Measurements from ENCODE around the gene H1-8. TPM values are rescaled to one million over a fixed set of nuclear protein-coding genes. Genes with fewer than 3 reads are reported as not detected.

The H1-8 gene
- total and polyA plus RNA-seq, 9 of the 15 experiments (the other 6 are each of a cell fraction or from before 2014, with no cell fraction given) = not detected

DNA sequence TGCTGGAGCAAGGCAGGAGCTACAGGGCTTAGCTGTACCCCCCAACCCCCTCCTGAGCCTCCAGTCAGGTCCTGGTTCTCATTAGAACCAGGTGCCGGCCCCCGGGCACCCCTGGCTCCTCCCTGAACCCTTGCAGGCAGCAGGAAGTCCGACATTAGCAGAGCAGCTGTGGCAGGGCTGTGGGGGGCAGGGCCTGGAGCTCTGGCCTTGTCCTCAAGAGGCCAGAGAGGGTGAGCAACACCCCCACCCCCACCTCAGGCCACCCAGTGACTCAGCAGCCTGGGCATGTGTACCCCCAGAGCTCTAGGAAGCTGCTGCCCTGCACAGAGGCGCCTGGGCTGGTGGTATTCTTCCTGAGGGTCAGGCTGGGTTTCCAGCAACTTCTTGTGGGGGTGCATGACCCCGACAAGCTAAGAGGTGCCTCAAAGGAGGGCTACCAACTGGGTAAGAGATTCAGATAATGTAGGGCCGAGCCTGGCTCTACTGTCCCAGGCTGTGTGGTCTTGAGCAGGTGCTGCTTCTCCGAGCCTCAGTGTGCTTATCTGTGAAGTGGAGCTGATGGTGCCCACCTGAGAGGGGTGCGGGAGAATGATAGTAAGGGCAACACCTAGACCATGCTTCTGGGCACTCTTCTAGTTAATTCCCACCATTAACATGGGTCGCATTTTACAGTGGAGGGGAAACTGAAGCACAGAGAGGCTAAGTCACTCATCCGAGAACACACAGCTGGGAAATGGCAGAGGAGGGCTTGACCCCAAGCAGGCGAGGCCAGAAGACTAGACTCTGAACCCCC is 16.0 kb downstream of the H1-8 start (continued):
- TF ChIP-seq POLR2G (IDR thresholded peaks at IDR 0.05; ENCODE audit: low read depth, low read length) = no peak
- TF ChIP-seq, protein P1, sequence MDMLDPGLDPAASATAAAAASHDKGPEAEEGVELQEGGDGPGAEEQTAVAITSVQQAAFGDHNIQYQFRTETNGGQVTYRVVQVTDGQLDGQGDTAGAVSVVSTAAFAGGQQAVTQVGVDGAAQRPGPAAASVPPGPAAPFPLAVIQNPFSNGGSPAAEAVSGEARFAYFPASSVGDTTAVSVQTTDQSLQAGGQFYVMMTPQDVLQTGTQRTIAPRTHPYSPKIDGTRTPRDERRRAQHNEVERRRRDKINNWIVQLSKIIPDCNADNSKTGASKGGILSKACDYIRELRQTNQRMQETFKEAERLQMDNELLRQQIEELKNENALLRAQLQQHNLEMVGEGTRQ (CRISPR knock-in tag; IDR thresholded peaks at IDR 0.05) = no peak
- TF ChIP-seq, protein P2, sequence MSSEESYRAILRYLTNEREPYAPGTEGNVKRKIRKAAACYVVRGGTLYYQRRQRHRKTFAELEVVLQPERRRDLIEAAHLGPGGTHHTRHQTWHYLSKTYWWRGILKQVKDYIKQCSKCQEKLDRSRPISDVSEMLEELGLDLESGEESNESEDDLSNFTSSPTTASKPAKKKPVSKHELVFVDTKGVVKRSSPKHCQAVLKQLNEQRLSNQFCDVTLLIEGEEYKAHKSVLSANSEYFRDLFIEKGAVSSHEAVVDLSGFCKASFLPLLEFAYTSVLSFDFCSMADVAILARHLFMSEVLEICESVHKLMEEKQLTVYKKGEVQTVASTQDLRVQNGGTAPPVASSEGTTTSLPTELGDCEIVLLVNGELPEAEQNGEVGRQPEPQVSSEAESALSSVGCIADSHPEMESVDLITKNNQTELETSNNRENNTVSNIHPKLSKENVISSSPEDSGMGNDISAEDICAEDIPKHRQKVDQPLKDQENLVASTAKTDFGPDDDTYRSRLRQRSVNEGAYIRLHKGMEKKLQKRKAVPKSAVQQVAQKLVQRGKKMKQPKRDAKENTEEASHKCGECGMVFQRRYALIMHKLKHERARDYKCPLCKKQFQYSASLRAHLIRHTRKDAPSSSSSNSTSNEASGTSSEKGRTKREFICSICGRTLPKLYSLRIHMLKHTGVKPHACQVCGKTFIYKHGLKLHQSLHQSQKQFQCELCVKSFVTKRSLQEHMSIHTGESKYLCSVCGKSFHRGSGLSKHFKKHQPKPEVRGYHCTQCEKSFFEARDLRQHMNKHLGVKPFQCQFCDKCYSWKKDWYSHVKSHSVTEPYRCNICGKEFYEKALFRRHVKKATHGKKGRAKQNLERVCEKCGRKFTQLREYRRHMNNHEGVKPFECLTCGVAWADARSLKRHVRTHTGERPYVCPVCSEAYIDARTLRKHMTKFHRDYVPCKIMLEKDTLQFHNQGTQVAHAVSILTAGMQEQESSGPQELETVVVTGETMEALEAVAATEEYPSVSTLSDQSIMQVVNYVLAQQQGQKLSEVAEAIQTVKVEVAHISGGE (CRISPR knock-in tag; IDR thresholded peaks at IDR 0.05) = no peak
- no peak for TF ChIP-seq RBM34 (IDR thresholded peaks at IDR 0.05; ENCODE audit: borderline replicate concordance, insufficient read depth, low read length)
- TF ChIP-seq ZFP36 (IDR thresholded peaks at IDR 0.05; ENCODE audit: low read depth, low read length, partially characterized antibody) = peak; percentile 44
- peak; percentile 74 for TF ChIP-seq RBM25 (IDR thresholded peaks at IDR 0.05; ENCODE audit: low read depth, low read length, severe bottlenecking)
- no peak for TF ChIP-seq ZNF586 (CRISPR knock-in tag; conservative IDR thresholded peaks at IDR 0.05)
- no peak for TF ChIP-seq FOXK1 (CRISPR knock-in tag; IDR thresholded peaks at IDR 0.05; ENCODE audit: borderline replicate concordance)
- TF ChIP-seq, protein P3, sequence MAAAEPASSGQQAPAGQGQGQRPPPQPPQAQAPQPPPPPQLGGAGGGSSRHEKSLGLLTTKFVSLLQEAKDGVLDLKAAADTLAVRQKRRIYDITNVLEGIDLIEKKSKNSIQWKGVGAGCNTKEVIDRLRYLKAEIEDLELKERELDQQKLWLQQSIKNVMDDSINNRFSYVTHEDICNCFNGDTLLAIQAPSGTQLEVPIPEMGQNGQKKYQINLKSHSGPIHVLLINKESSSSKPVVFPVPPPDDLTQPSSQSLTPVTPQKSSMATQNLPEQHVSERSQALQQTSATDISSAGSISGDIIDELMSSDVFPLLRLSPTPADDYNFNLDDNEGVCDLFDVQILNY (CRISPR knock-in tag; IDR thresholded peaks at IDR 0.05) = no peak
- no peak for TF ChIP-seq ZNF695 (CRISPR knock-in tag; IDR thresholded peaks at IDR 0.05)
- no peak for TF ChIP-seq EHMT2 (IDR thresholded peaks at IDR 0.05)
